K562 (cell line): ENCODE results near the gene TMEM39A. TPM values are rescaled to one million over a fixed set of nuclear protein-coding genes. Genes with fewer than 3 reads are reported as not detected.

Experiments used
- ATAC-seq: fragments of 200-7000 bp; cut with Tn5 transposase; 3 replicates; pipeline ENCODE4 v1.9.1; 2020; ENCODE audit warnings: moderate library complexity
- BruUV-seq: library from RNA; stranded (reverse); fragments of 400-500 nt; replicated peaks from 2 replicates; lab custom pipeline; 2021; lab: Mats Ljungman, UMichigan
- CTCF ChIA-PET: fragments of 300-600 bp; formaldehyde crosslinking; extraction: SDS; loops from one replicate; lab custom pipeline; 2021; ENCODE audit warnings: low intra/inter-chr PET ratio; lab: Yijun Ruan, JAX
- POLR2A ChIA-PET: fragments of 300-600, 350-650 bp; sonication (Branson Sonifier 250); formaldehyde crosslinking; extraction: SDS; loops from one replicate; lab custom pipeline; 2021; ENCODE audit warnings: antibody characterized with exemption, inconsistent platforms; lab: Yijun Ruan, JAX
- DNase-seq, 4 experiments: peaks; one replicate each; pipeline versions ENCODE4 v3.0.0 to v3.0.0-alpha.2; 2011 to 2018; ENCODE audit warnings: low spot score in 3 of 4, mixed read lengths in 3 of 4; ENCODE audit errors: extremely low read depth in 1 of 4
- FAIRE-seq: peaks from 2 replicates; lab custom pipeline; 2011; peaks lifted over from hg19 to GRCh38; lab: Jason Lieb, UNC
- H2AFZ ChIP-seq: 2 replicates; pipeline ENCODE4 v1.6.0; 2011; ENCODE audit warnings: low read depth, low read length, control low read depth, inconsistent platforms
- H3K27ac ChIP-seq: fragments of 200-600 bp; 3 replicates; pipeline ENCODE4 v1.8.0; 2011; ENCODE audit warnings: low read depth, mild to moderate bottlenecking, control low read depth, inconsistent platforms, low read length, moderate library complexity, mixed read lengths; ENCODE audit errors: extremely low read depth
- H3K27me3 ChIP-seq, 2 experiments: fragments of 300-600 bp in 1 of 2; 2 replicates in 1 of 2; 3 replicates in 1 of 2; pipeline versions ENCODE4 v1.6.0 to v1.8.0; 2011; ENCODE audit warnings: inconsistent platforms in 2 of 2, low read length in 2 of 2, mild to moderate bottlenecking in 1 of 2, mixed read lengths in 1 of 2, moderate library complexity in 1 of 2; ENCODE audit not compliant: control insufficient read depth in 2 of 2, insufficient read depth in 2 of 2
- H3K36me3 ChIP-seq: fragments of 300-600 bp; 3 replicates; pipeline ENCODE4 v1.8.0; 2011; ENCODE audit warnings: mild to moderate bottlenecking, low read length, inconsistent platforms; ENCODE audit not compliant: control insufficient read depth, insufficient read depth
- H3K4me1 ChIP-seq, 2 experiments: fragments of 200-600 bp in 1 of 2; replicated peaks in 1 of 2; 2 replicates in 1 of 2; 3 replicates in 1 of 2; pipeline versions ENCODE4 v1.5.1 to v1.8.0; 2011; ENCODE audit warnings: inconsistent platforms in 2 of 2, low read length in 2 of 2, mild to moderate bottlenecking in 1 of 2, mixed read lengths in 1 of 2, moderate library complexity in 1 of 2; ENCODE audit not compliant: control insufficient read depth in 2 of 2, insufficient read depth in 2 of 2
- H3K4me2 ChIP-seq: 2 replicates; pipeline ENCODE4 v1.6.1; 2011; ENCODE audit warnings: low read length, control low read depth, inconsistent platforms, mixed read lengths; ENCODE audit not compliant: insufficient read depth
- H3K4me3 ChIP-seq: fragments of 200-600 bp; sonication (generic), shearing (Covaris generic); 2 replicates; pipeline ENCODE4 v1.5.1; 2016; ENCODE audit warnings: control low read depth, inconsistent platforms
- H3K79me2 ChIP-seq: fragments of 200-600 bp; 3 replicates; pipeline ENCODE4 v1.8.0; 2011; ENCODE audit warnings: low read length, inconsistent platforms; ENCODE audit not compliant: control insufficient read depth, insufficient read depth
- H3K9ac ChIP-seq, 2 experiments: 2 replicates each; pipeline versions ENCODE4 v1.6.0 to v1.6.1; 2011; ENCODE audit warnings: low read depth in 2 of 2, low read length in 2 of 2, control low read depth in 1 of 2, inconsistent platforms in 1 of 2, mild to moderate bottlenecking in 1 of 2, mixed read lengths in 1 of 2; ENCODE audit not compliant: insufficient read depth in 1 of 2
- H3K9me1 ChIP-seq: one replicate; pipeline ENCODE4 v1.6.0; 2011; ENCODE audit warnings: inconsistent platforms, mild to moderate bottlenecking, low read length, moderate library complexity; ENCODE audit not compliant: control insufficient read depth, insufficient read depth
- H3K9me3 ChIP-seq: replicated peaks from 2 replicates; pipeline ENCODE4 v1.5.1; 2011; ENCODE audit warnings: low read depth, low read length, inconsistent platforms; ENCODE audit not compliant: control insufficient read depth, insufficient read depth
- H4K20me1 ChIP-seq: replicated peaks from 2 replicates; pipeline ENCODE4 v1.6.1; 2011; ENCODE audit warnings: low read length, inconsistent platforms, mixed read lengths; ENCODE audit not compliant: control insufficient read depth, insufficient read depth
- CREB1 ChIP-seq, 2 experiments: sonication (generic) in 1 of 2; formaldehyde crosslinking in 1 of 2; IDR thresholded peaks; 2 replicates each; pipeline versions ENCODE4 v1.6.1 to v1.8.0; 2012 to 2022; ENCODE audit warnings: inconsistent platforms in 1 of 2, mild to moderate bottlenecking in 1 of 2, missing genetic modification reagents in 1 of 2, moderate library complexity in 1 of 2
- HCFC1 ChIP-seq: IDR thresholded peaks from 2 replicates; pipeline ENCODE4 v1.6.1; 2012; ENCODE audit warnings: low read depth, low read length, improper control_type of control experiment
- KAT7 ChIP-seq: sonication (generic); formaldehyde crosslinking; IDR thresholded peaks from 2 replicates; pipeline ENCODE4 v1.8.0; 2022; ENCODE audit warnings: missing genetic modification reagents, mild to moderate bottlenecking, borderline replicate concordance
- PCBP2 ChIP-seq: fragments of 200-400 bp; formaldehyde crosslinking; IDR thresholded peaks from 2 replicates; pipeline ENCODE4 v1.6.1; 2018; ENCODE audit warnings: low read length, low read depth, mild to moderate bottlenecking, moderate library complexity; ENCODE audit not compliant: poor library complexity, severe bottlenecking
- RHOXF2B ChIP-seq: fragments of 250-450 bp; sonication (Bioruptor Pico); conservative IDR thresholded peaks from 2 replicates; pipeline ENCODE4 v1.5.1; 2021
- ZFP1 ChIP-seq: fragments of 450-650 bp; formaldehyde crosslinking; IDR thresholded peaks from 2 replicates; pipeline ENCODE4 v1.4.0; 2020; ENCODE audit warnings: mild to moderate bottlenecking, mixed read lengths
- ZNF24 ChIP-seq: fragments of 450-650 bp; IDR thresholded peaks from 2 replicates; pipeline ENCODE4 v1.6.1; 2016
- ZNF263 ChIP-seq: sonication (generic); formaldehyde crosslinking; IDR thresholded peaks from 2 replicates; pipeline ENCODE4 v1.8.0; 2022; ENCODE audit warnings: mild to moderate bottlenecking, missing genetic modification reagents, borderline replicate concordance
- WGBS: fragments of 100-300 bp; shearing (Covaris generic); methylation state at CpG from one replicate; pipeline ENCODE4 v1.1.6; 2016; ENCODE audit warnings: low coverage, mixed read lengths; ENCODE audit not compliant: insufficient coverage; ENCODE audit errors: missing lambda C conversion rate; 5-methylcytosine and 5-hydroxymethylcytosine counted together
- in situ Hi-C: fragments of 300-500 bp; cut with MboI; formaldehyde crosslinking; loops from 4 replicates; pipeline ENCODE4 v1.15.0; 2018; ENCODE audit warnings: inconsistent platforms, mixed read lengths
- intact Hi-C: fragments of 100-400 bp; cut with micrococcal nuclease; formaldehyde crosslinking; loops from 2 replicates; pipeline ENCODE4 v1.14.2; 2022
- polyA plus RNA-seq, 8 experiments: library from polyadenylated mRNA; depleted of rRNA in 4 of 8; stranded (reverse) in 5 of 8; unstranded in 3 of 8; fragments of >200 nt; fragmentation: Nextera tagmentation in 2 of 8; fragmentation: Illumina TruSeq in 1 of 8; extraction: Ambion mirVana in 2 of 8; extraction: Trizol in 1 of 8; gene quantifications; 2 replicates each; pipeline versions ENCODE4 v1.2.1 to v1.2.3, GENCODE V29; 2011 to 2014; ENCODE audit warnings: inconsistent platforms in 1 of 8, missing spikeins in 1 of 8
- total RNA-seq, 7 experiments: library from RNA; depleted of rRNA in 6 of 7; stranded (reverse); fragments of >200 nt in 6 of 7; fragmentation: Illumina TruSeq in 2 of 7; extraction: Trizol in 2 of 7; gene quantifications; 2 replicates each; pipeline versions ENCODE4 v1.2.1 to v1.2.3, GENCODE V29; 2011 to 2021; ENCODE audit warnings: low replicate concordance in 1 of 7

TMEM39A gene
- total and polyA plus RNA-seq, 9 of the 15 experiments (the other 6 are each of a cell fraction or from before 2014, with no cell fraction given): 12.0 to 41.5 (median 15.4) TPM

DNA sequence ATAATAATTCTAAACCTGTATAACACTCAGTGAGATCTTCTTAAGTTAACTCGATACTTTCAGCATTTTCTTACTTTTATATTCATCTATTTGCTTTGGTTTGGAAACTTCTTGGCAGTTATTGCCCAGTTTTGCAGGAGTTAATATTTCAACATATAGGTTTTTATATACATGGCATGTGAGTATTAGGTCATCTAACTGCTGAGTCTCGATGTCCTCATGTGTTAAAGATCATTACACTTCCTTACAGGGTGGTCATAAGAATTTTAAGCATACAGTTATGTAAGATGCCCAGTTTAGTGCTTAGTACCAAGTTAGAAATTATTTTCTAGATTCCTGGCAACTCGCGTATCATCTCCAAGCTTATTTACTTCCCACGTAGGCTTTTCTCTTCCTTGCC is 62.9 kb downstream of the TMEM39A start:
- Histone ChIP-seq H3K79me2 (no peaks in the 10 kb centered on the region), H3K4me3 (no peak overlapping the region), H3K9me3 (no peaks in the 10 kb centered on the region), H3K27ac (no peak overlapping the region), H2AFZ (no peak overlapping the region), H3K4me2 (no peak overlapping the region), H3K27me3 (peaks cover 0 to 4% of the 10 kb centered on the region in 2 experiments; a peak in 2 of 5 replicates), H3K36me3 (no peaks in the 10 kb centered on the region), H3K9me1 (no peaks in the 10 kb centered on the region), H3K9ac (no peak overlapping the region), H4K20me1 (no peaks in the 10 kb centered on the region; the same call in 1 of the 2 replicates), H3K4me1 (peaks cover 0 to 5% of the 10 kb centered on the region in 2 experiments; a peak in 1 of 5 replicates)
- FAIRE-seq (no peak), ATAC-seq (no peak), DNase-seq (no peak)
- no peak for TF ChIP-seq ZNF263 (CRISPR knock-in tag)
- TF ChIP-seq PCBP2: no peak
- no peak for TF ChIP-seq ZNF24
- TF ChIP-seq HCFC1: no peak
- no peak for TF ChIP-seq KAT7
- TF ChIP-seq CREB1 (IDR thresholded peaks at IDR 0.05): no peak
- no peak for TF ChIP-seq CREB1 (CRISPR knock-in tag; IDR thresholded peaks at IDR 0.05)
- no peak for TF ChIP-seq ZFP1 (CRISPR knock-in tag)
- TF ChIP-seq RHOXF2B (CRISPR knock-in tag): no peak
- WGBS: 47% methylated on average over 4 of the region's 5 CpGs
- ChIA-PET POLR2A (no interaction called here), CTCF (no interaction called here)
- BruUV-seq: no TSS peak
- in situ Hi-C loops: no loop called here
- intact Hi-C loops: no loop called here
